Sigmoid colon (tissue), 7 donors: ENCODE data around the gene TBC1D21. TPM values are rescaled to one million over a fixed set of nuclear protein-coding genes. Genes with fewer than 3 reads are reported as not detected.
"Not testable (repeated sequence)": the region's sequence is repeated elsewhere in the genome, so short reads cannot be mapped to it uniquely, and the experiment has no call there.

Experiments used
- DNase-seq: peaks from one replicate; pipeline ENCODE4 v3.0.0-alpha.2; 2019
- H3K27ac ChIP-seq, 4 donors: fragments of 200-600 bp; sonication (generic); one replicate each; pipeline ENCODE4 v1.5.1; 2016 to 2019; ENCODE audit warnings: mild to moderate bottlenecking in 1 of 4
- H3K27me3 ChIP-seq, 3 donors: fragments of 200-600 bp; sonication (generic); one replicate each; pipeline ENCODE4 v1.5.1; 2019; ENCODE audit warnings: mild to moderate bottlenecking in 1 of 3
- H3K36me3 ChIP-seq, 4 donors: fragments of 200-600 bp; sonication (generic); one replicate each; pipeline ENCODE4 v1.5.1; 2016 to 2019
- H3K4me1 ChIP-seq, 4 donors: fragments of 200-600 bp; sonication (generic); one replicate each; pipeline ENCODE4 v1.5.1; 2017 to 2019
- H3K4me3 ChIP-seq, 4 donors: fragments of 200-600 bp; sonication (generic); one replicate each; pipeline ENCODE4 v1.5.1; 2017 to 2019; ENCODE audit warnings: mild to moderate bottlenecking in 2 of 4, moderate library complexity in 1 of 4
- H3K9me3 ChIP-seq, 4 donors: fragments of 200-600 bp in 3 of 4; sonication (generic) in 3 of 4; one replicate each; pipeline versions ENCODE4 v1.5.1 to v1.6.1; 2013 to 2019
- EP300 ChIP-seq, 4 donors: sonication (generic); formaldehyde crosslinking; IDR thresholded peaks; one replicate each; pipeline ENCODE4 v1.6.1; 2017; ENCODE audit warnings: antibody characterized with exemption in 4 of 4
- POLR2A ChIP-seq, 2 donors: fragments of 450-650 bp; IDR thresholded peaks; one replicate each; pipeline ENCODE4 v1.6.1; 2016; ENCODE audit warnings: antibody characterized with exemption in 2 of 2, mild to moderate bottlenecking in 2 of 2, moderate library complexity in 2 of 2
- POLR2AphosphoS5 ChIP-seq, 4 donors: sonication (generic); formaldehyde crosslinking; IDR thresholded peaks; one replicate each; pipeline ENCODE4 v1.6.1; 2017; ENCODE audit warnings: antibody characterized with exemption in 4 of 4
- WGBS, 2 donors: extraction: QIAGEN DNeasy Blood & Tissue Kit; methylation state at CpG; one replicate each; pipeline ENCODE4 v1.1.7; 2013; 5-methylcytosine and 5-hydroxymethylcytosine counted together
- intact Hi-C: fragments of 100-400 bp; cut with DNase I; formaldehyde crosslinking; loops from one replicate; pipeline ENCODE4 v1.15.1; 2023
- polyA plus RNA-seq, 3 donors: library from polyadenylated mRNA; stranded (reverse); fragments of 200-250 nt; gene quantifications; one replicate each; pipeline ENCODE4 v1.2.3, GENCODE V29; 2013
- total RNA-seq, 4 donors: library from RNA; depleted of rRNA; stranded (reverse); fragments of >200 nt; gene quantifications; one replicate each; pipeline ENCODE4 v1.1.0, GENCODE V29; 2016
- TF ChIP-seq, protein P1 (sequence below), 4 experiments: fragments of 450-650 bp in 3 of 4; fragments of 200-600 bp in 1 of 4; IDR thresholded peaks; one replicate each; pipeline ENCODE4 v1.5.1; 2016 to 2019; ENCODE audit warnings: antibody characterized with exemption in 4 of 4, mild to moderate bottlenecking in 3 of 4, moderate library complexity in 2 of 4
- donor health status: healthy with polysubstance abuse.
- donor health status: Bipolar disorder and iron deficiency.
- donor health status: healthy.

Gene TBC1D21
- total and polyA plus RNA-seq, 7 donors: not detected

DNA sequence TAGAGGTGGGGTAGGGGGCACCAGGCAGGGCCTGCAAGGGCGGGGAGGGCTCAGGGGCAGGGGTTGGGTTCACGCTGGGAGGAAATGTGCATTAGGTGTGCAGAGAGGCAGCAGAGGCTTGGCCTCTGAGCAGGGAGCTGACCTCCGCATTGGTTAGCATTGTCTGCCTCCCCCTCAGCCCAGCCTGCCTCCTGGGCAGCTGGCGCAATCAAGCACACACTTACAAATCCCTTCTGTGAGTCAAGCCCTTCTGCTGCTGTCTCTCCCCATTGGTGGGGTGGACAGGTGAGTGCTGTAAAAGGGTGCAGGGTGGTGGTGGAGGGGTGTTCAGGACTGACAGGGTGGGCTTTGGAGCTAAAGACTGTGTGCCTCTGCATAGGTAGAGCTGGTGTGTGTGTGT, 62.2 kb downstream of the TBC1D21 start:
- intact Hi-C loops: no loop called here
- TF ChIP-seq POLR2A (IDR thresholded peaks at IDR 0.05): no peak
- TF ChIP-seq, protein P1, sequence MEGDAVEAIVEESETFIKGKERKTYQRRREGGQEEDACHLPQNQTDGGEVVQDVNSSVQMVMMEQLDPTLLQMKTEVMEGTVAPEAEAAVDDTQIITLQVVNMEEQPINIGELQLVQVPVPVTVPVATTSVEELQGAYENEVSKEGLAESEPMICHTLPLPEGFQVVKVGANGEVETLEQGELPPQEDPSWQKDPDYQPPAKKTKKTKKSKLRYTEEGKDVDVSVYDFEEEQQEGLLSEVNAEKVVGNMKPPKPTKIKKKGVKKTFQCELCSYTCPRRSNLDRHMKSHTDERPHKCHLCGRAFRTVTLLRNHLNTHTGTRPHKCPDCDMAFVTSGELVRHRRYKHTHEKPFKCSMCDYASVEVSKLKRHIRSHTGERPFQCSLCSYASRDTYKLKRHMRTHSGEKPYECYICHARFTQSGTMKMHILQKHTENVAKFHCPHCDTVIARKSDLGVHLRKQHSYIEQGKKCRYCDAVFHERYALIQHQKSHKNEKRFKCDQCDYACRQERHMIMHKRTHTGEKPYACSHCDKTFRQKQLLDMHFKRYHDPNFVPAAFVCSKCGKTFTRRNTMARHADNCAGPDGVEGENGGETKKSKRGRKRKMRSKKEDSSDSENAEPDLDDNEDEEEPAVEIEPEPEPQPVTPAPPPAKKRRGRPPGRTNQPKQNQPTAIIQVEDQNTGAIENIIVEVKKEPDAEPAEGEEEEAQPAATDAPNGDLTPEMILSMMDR (IDR thresholded peaks at IDR 0.05): no peak
- no peak for TF ChIP-seq EP300 (IDR thresholded peaks at IDR 0.05)
- no peak overlapping the region for H3K27ac ChIP-seq
- H3K36me3 ChIP-seq: no peaks in the 10 kb centered on the region
- no peaks in the 10 kb centered on the region for H3K9me3 ChIP-seq
- DNase-seq: no peak
- WGBS, 2 donors: 90 to 92% methylated on average over 4 of the region's 4 CpGs
- no peak overlapping the region for H3K4me3 ChIP-seq
- peaks cover 0 to 25% (median 12%) of the 10 kb centered on the region in 4 donors for H3K4me1 ChIP-seq
- no peaks in the 10 kb centered on the region for H3K27me3 ChIP-seq

DNA sequence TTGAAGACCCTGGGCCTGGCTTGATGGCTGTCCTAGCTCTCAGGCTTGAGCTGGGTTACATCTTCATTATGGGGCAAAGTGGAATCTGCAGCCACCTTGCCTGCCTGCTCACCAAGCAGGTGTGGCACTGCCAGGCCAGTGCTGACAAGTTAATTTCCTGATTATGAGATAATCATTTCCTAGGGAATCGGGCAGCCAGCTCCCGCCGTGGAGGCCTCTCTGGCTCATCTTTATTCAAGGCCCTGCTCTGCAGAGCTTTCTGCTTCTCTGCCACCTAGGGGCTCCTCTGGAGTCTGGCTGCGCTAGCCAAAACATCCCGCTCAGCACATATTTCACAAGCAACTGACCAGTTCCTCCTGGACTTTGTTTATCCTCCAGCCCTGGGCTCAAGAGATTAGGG, 62.8 kb downstream of the TBC1D21 start:
- 30 to 44% methylated on average over 5 of the region's 5 CpGs for WGBS, 2 donors
- H3K4me3 ChIP-seq: no peak overlapping the region
- peak overlapping the region in 1 of 4 donors; percentile 28 for H3K27ac ChIP-seq
- H3K9me3 ChIP-seq: no peaks in the 10 kb centered on the region
- TF ChIP-seq, protein P1 (IDR thresholded peaks at IDR 0.05): no peak
- TF ChIP-seq EP300 (IDR thresholded peaks at IDR 0.05): no peak
- no peak for TF ChIP-seq POLR2A (IDR thresholded peaks at IDR 0.05)
- TF ChIP-seq POLR2AphosphoS5 (IDR thresholded peaks at IDR 0.05): no peak
- peaks cover 0 to 25% (median 16%) of the 10 kb centered on the region in 4 donors for H3K4me1 ChIP-seq
- intact Hi-C loops: no loop called here
- H3K36me3 ChIP-seq: no peaks in the 10 kb centered on the region
- DNase-seq: no peak
- no peaks in the 10 kb centered on the region for H3K27me3 ChIP-seq

DNA sequence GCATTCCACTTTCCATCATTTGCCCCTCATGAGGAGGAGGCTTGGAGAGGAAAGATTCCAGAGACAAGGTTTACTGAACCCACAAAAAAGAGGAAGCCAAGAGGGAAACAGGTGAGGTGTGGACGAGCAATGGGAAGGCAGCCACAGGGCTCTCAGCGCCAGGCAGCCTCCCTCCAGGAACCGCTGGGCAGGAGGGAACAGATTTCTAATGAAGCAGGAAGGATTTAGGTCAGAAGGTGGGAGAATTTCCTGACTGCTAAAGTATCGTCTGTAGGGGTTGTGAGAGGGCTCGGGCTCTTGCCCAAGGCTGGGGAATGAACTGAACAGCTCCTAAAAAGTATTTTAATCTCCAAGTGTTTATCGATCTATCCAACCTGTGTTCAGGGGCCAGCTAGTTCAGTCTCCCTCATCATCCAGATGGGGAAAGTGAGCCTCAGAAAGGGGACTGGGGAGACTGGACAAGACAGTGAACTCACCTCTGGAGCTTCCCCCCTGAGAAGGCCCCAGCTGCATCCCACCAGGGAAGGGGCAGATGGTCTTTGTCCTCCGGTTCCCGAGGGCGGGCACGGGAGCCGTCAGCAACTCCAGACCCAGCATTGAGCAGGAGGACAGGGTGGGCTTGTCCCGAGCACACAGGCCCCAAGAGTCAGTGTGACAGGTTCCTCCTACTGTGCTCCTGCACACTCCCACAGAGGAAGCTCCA, 63.4 kb downstream of the TBC1D21 start:
- TF ChIP-seq EP300 (IDR thresholded peaks at IDR 0.05) (no peak), POLR2AphosphoS5 (IDR thresholded peaks at IDR 0.05) (no peak), POLR2A (IDR thresholded peaks at IDR 0.05) (no peak)
- TF ChIP-seq, protein P1 (IDR thresholded peaks at IDR 0.05): no peak
- intact Hi-C loops: no loop called here
- Histone ChIP-seq H3K9me3 (no peaks in the 10 kb centered on the region), H3K27me3 (no peaks in the 10 kb centered on the region), H3K4me3 (no peak overlapping the region), H3K36me3 (no peaks in the 10 kb centered on the region), H3K4me1 (peaks cover 0 to 27% (median 14%) of the 10 kb centered on the region in 4 donors), H3K27ac (peak overlapping the region in 1 of 4 donors; percentile 28)
- WGBS, 2 donors: 67 to 74% methylated on average over 12 of the region's 12 CpGs
- DNase-seq: no peak

DNA sequence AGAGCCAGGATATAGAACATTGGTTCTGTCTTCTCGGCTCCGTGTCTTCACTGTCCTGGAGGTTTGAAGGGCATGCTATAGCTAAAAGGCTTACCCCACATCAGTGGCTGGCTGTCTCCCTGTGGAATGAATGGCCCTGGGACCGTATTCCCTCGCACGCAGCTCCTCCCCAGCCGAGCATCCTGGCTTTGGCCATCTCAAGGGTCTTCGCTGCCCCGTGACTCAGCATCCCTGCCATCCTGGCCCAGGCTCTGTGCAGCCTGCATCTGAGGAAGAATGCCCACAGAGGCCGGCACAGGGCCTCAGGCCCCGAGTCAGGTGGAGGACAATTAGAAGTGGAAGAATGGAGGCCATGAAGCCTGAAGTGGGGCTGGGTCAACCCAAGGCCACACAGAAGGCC, 63.9 kb downstream of the TBC1D21 start:
- H3K36me3 ChIP-seq: no peaks in the 10 kb centered on the region
- no peaks in the 10 kb centered on the region for H3K27me3 ChIP-seq
- DNase-seq: no peak
- 80 to 82% methylated on average over 10 of the region's 10 CpGs for WGBS, 2 donors
- TF ChIP-seq, protein P1 (IDR thresholded peaks at IDR 0.05): no peak
- TF ChIP-seq EP300 (IDR thresholded peaks at IDR 0.05) (no peak), POLR2A (IDR thresholded peaks at IDR 0.05) (no peak), POLR2AphosphoS5 (IDR thresholded peaks at IDR 0.05) (no peak)
- H3K4me1 ChIP-seq: peaks cover 0 to 27% (median 14%) of the 10 kb centered on the region in 4 donors
- no peaks in the 10 kb centered on the region for H3K9me3 ChIP-seq
- no peak overlapping the region for H3K27ac ChIP-seq
- no peak overlapping the region for H3K4me3 ChIP-seq
- intact Hi-C loops: no loop called here

DNA sequence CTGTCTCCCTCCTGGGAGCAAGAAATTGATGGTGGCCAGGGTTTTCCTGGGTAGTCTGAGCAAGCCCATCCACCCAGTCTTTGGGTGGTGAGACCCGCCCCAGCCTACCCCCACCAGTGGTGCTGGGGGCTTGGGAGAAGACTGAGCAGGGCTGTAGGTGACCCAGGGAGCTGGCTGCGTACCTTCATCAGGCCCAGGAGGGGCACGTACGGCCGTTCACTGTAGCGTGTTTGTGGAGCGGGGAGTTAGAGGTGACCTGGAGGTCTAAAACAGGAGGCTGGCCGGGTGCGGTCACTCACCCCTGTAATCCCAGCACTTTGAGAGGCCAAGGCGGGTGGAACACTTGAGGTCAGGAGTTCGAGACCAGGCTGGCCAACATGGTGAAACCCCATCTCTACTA, 64.4 kb downstream of the TBC1D21 start:
- intact Hi-C loops: no loop called here
- no peak for DNase-seq
- no peaks in the 10 kb centered on the region for H3K27me3 ChIP-seq
- no peak overlapping the region for H3K4me3 ChIP-seq
- H3K9me3 ChIP-seq: no peaks in the 10 kb centered on the region
- H3K36me3 ChIP-seq: no peaks in the 10 kb centered on the region
- TF ChIP-seq, protein P1 (IDR thresholded peaks at IDR 0.05): no peak
- TF ChIP-seq POLR2AphosphoS5 (IDR thresholded peaks at IDR 0.05): no peak
- no peak for TF ChIP-seq POLR2A (IDR thresholded peaks at IDR 0.05)
- TF ChIP-seq EP300 (IDR thresholded peaks at IDR 0.05): no peak
- WGBS, 2 donors: 95% methylated on average over 11 of the region's 11 CpGs
- peaks cover 0 to 27% (median 14%) of the 10 kb centered on the region in 4 donors for H3K4me1 ChIP-seq
- H3K27ac ChIP-seq: no peak overlapping the region

DNA sequence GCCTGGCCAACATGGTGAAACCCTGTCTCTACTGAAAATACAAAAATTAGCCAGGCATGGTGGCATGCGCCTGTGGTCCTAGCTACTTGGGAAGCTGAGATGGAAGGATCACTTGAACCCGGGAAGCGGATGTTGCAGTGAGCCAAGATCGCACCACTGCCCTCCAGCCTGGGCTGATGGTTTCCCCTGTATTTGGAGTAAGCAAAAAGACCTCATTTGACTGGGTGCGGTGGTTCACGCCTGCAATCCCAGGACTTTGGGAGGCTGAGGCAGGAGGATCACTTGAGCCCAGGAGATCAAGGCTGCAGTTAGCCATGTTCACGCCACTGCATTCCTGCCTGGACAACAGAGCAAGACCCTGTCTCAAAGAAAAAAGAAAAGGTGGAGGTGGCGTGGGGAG, 65.2 kb downstream of the TBC1D21 start:
- DNase-seq, H3K27me3 ChIP-seq, H3K27ac ChIP-seq, intact Hi-C loops, H3K36me3 ChIP-seq, H3K4me3 ChIP-seq, H3K9me3 ChIP-seq: not testable (repeated sequence)
- 94 to 96% methylated on average over 8 of the region's 8 CpGs for WGBS, 2 donors
- H3K4me1 ChIP-seq: peaks cover 0 to 27% (median 14%) of the 10 kb centered on the region in 4 donors
